Measurements from ENCODE around the gene EIPR1.

The EIPR1 gene

GRCh38 chr2:3377612-3378432 lies at the start of gene EIPR1:
Gene EIPR1 (minus strand): TSS chr2:3377818. CDS start chr2:3377689, 129 bp downstream.
- DNase-seq, result peak; percentile 98

- DNase-seq, result no peak
Observed at GRCh38 chr2:3427272-3427671, 49.7 kb upstream of the EIPR1 start.

- DNase-seq, result no peak
Observed at GRCh38 chr2:3426615-3427014, 49.0 kb upstream of the EIPR1 start.

GRCh38 chr2:3424171-3424795 lies 46.7 kb upstream of the EIPR1 start:
- no peak for DNase-seq

GRCh38 chr2:3423492-3424170 lies 46.0 kb upstream of the EIPR1 start:
- DNase-seq, result peak; percentile 44

- no peak for DNase-seq
Observed at GRCh38 chr2:3422161-3422779, 44.7 kb upstream of the EIPR1 start.

GRCh38 chr2:3421580-3421979 lies 44.0 kb upstream of the EIPR1 start:
- no peak for DNase-seq

- DNase-seq, result no peak
Observed at GRCh38 chr2:3420769-3421397, 43.3 kb upstream of the EIPR1 start.

GRCh38 chr2:3420076-3420768 lies 42.6 kb upstream of the EIPR1 start:
- DNase-seq, result no peak

- no peak for DNase-seq
Observed at GRCh38 chr2:3418766-3419404, 41.3 kb upstream of the EIPR1 start.

- DNase-seq, result no peak
Observed at GRCh38 chr2:3414133-3414860, 36.7 kb upstream of the EIPR1 start.

GRCh38 chr2:3413697-3414096 lies 36.1 kb upstream of the EIPR1 start:
- no peak for DNase-seq

GRCh38 chr2:3411103-3411502 lies 33.5 kb upstream of the EIPR1 start:
- DNase-seq, result no peak

- DNase-seq, result no peak
Observed at GRCh38 chr2:3409627-3410170, 32.1 kb upstream of the EIPR1 start.

GRCh38 chr2:3408781-3409180 lies 31.2 kb upstream of the EIPR1 start:
- no peak for DNase-seq

GRCh38 chr2:3406501-3406900 lies 28.9 kb upstream of the EIPR1 start:
- DNase-seq, result no peak

- no peak for DNase-seq
Observed at GRCh38 chr2:3405876-3406275, 28.3 kb upstream of the EIPR1 start.

- DNase-seq, result no peak
Observed at GRCh38 chr2:3405307-3405706, 27.7 kb upstream of the EIPR1 start.

- DNase-seq, result no peak
Observed at GRCh38 chr2:3404349-3404894, 26.8 kb upstream of the EIPR1 start.

- no peak for DNase-seq
Observed at GRCh38 chr2:3403587-3404334, 26.1 kb upstream of the EIPR1 start.
